Mucosa of descending colon (tissue), 3 donors: Measurements from ENCODE around the gene TBC1D4. TPM values are rescaled to one million over a fixed set of nuclear protein-coding genes. Genes with fewer than 3 reads are reported as not detected.
A peak's percentile ranks its signal among the peaks of the same experiment; 100 is the strongest.

Experiments used
- ATAC-seq: fragments of 200-7000 bp; cut with Tn5 transposase; one replicate; pipeline ENCODE4 v1.9.1; 2020; ENCODE audit warnings: mild to moderate bottlenecking, moderate library complexity
- DNase-seq, 3 donors: peaks; one replicate each; pipeline ENCODE4 v3.0.0-alpha.2; 2020
- H3K36me3 ChIP-seq: fragments of 200-600 bp; one replicate; pipeline ENCODE4 v1.8.0; 2021; ENCODE audit warnings: low read depth, mild to moderate bottlenecking
- H3K4me1 ChIP-seq: fragments of 200-600 bp; one replicate; pipeline ENCODE4 v1.8.0; 2021; ENCODE audit warnings: low read depth, mild to moderate bottlenecking
- H3K4me3 ChIP-seq: fragments of 200-600 bp; one replicate; pipeline ENCODE4 v1.8.0; 2021; ENCODE audit warnings: mild to moderate bottlenecking
- H3K9me3 ChIP-seq: fragments of 200-600 bp; one replicate; pipeline ENCODE4 v1.8.0; 2021; ENCODE audit warnings: mild to moderate bottlenecking
- intact Hi-C, 2 donors: fragments of 100-400 bp; cut with DNase I in 1 of 2; cut with micrococcal nuclease in 1 of 2; formaldehyde crosslinking; loops; one replicate each; pipeline versions ENCODE4 v1.11.0 to v1.11.1; 2022; cut with DNase I, micrococcal nuclease
- long read RNA-seq, 2 donors: library from polyadenylated mRNA; unstranded; transcript quantifications; one replicate each; pipeline ENCODE4 v2.0.0, GENCODE V29; 2019 to 2021
- total RNA-seq, 3 donors: library from RNA; stranded (reverse); fragmentation: NEBNext Ultra II Directional in 2 of 3; extraction: Animal tissue kit (Norgen Biotek cat#: 25700) in 2 of 3; gene quantifications; one replicate each; pipeline versions ENCODE4 v1.2.1 to v1.2.4, GENCODE V29; 2021 to 2023
- TF ChIP-seq, protein P1 (sequence below): fragments of 200-600 bp; IDR thresholded peaks from one replicate; pipeline ENCODE4 v1.8.0; 2022; ENCODE audit warnings: antibody characterized with exemption, mild to moderate bottlenecking
- donor health status: DM: no; HTN: no; CAD: no; lungs with moderate emphysema.
- donor health status: DM: no; HTN: no; CAD: no.
- donor health status: DM: no; HTN: yes; CAD: no.

Gene TBC1D4, protein sequence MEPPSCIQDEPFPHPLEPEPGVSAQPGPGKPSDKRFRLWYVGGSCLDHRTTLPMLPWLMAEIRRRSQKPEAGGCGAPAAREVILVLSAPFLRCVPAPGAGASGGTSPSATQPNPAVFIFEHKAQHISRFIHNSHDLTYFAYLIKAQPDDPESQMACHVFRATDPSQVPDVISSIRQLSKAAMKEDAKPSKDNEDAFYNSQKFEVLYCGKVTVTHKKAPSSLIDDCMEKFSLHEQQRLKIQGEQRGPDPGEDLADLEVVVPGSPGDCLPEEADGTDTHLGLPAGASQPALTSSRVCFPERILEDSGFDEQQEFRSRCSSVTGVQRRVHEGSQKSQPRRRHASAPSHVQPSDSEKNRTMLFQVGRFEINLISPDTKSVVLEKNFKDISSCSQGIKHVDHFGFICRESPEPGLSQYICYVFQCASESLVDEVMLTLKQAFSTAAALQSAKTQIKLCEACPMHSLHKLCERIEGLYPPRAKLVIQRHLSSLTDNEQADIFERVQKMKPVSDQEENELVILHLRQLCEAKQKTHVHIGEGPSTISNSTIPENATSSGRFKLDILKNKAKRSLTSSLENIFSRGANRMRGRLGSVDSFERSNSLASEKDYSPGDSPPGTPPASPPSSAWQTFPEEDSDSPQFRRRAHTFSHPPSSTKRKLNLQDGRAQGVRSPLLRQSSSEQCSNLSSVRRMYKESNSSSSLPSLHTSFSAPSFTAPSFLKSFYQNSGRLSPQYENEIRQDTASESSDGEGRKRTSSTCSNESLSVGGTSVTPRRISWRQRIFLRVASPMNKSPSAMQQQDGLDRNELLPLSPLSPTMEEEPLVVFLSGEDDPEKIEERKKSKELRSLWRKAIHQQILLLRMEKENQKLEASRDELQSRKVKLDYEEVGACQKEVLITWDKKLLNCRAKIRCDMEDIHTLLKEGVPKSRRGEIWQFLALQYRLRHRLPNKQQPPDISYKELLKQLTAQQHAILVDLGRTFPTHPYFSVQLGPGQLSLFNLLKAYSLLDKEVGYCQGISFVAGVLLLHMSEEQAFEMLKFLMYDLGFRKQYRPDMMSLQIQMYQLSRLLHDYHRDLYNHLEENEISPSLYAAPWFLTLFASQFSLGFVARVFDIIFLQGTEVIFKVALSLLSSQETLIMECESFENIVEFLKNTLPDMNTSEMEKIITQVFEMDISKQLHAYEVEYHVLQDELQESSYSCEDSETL (N-terminal part only)
- 10 to 100 TPM; 13.4 to 24.6 (median 13.8) TPM for total RNA-seq
- long read RNA-seq, donor 1, full-length matches to known transcripts: 3 of 12 reads
- long read RNA-seq, donor 1, partial matches to known transcripts: 6 of 12 reads
- long read RNA-seq, donor 1, other reads (novel, unspliced or antisense): 3 of 12 reads
- long read RNA-seq, donor 2, partial matches to known transcripts: 3 of 3 reads
- long read RNA-seq, donor 2, other reads (novel, unspliced or antisense): 0 of 3 reads

DNA sequence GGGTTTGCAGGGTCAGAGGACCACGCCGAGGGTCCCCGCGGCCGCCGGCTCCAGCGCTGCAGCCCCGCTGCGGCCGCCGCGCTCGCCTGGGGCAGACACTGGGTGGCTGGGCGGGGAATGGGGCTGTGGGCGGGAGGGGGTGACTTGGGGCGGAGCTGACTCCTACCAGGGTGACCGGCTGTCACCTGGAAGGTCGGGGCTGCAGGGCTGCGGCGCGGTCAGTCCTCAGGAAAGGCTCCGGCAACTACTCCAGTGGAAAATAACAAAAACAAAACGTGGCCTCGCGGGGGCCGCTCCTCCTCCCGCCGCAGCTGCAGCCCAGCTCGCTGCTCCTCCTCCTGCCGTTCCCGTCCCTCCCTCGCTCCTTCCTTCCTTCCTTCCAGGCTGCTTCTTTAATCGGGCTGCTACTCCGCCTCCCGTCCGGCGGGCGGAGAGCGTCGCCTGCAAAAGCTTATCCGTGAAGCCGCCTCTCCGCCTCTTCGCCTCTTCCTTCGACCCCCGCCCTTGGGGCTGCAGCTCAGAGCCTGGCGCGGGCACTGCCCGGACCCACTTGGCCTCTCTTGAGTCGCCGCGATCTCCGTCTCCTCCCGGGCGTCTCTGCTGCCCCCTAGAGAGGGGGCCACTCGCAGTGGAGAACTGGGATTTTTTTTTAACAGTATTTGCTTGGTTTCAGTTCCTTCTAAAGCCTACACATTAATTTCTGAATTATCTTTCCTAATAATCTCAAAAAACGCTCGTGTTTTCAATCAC, at the start of gene TBC1D4:
TSS of gene TBC1D4 (minus strand) at position 100 of the 750 bp plus-strand sequence. CDS start 402 bp downstream, outside the sequence.
- TF ChIP-seq, protein P1, sequence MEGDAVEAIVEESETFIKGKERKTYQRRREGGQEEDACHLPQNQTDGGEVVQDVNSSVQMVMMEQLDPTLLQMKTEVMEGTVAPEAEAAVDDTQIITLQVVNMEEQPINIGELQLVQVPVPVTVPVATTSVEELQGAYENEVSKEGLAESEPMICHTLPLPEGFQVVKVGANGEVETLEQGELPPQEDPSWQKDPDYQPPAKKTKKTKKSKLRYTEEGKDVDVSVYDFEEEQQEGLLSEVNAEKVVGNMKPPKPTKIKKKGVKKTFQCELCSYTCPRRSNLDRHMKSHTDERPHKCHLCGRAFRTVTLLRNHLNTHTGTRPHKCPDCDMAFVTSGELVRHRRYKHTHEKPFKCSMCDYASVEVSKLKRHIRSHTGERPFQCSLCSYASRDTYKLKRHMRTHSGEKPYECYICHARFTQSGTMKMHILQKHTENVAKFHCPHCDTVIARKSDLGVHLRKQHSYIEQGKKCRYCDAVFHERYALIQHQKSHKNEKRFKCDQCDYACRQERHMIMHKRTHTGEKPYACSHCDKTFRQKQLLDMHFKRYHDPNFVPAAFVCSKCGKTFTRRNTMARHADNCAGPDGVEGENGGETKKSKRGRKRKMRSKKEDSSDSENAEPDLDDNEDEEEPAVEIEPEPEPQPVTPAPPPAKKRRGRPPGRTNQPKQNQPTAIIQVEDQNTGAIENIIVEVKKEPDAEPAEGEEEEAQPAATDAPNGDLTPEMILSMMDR: peak; percentile 84
- H3K9me3 ChIP-seq: no peaks in the 10 kb centered on the region
- intact Hi-C loops: loop anchor here (10.0 kb wide), 2 partner anchors 63 to 107 kb away; partner anchors contain the start of gene UCHL3 (in 1 of the 2)
- peaks cover 8% of the 10 kb centered on the region for H3K36me3 ChIP-seq
- peak; percentile 86 for ATAC-seq
- peak within 1 kb of the TSS; percentile 74 for H3K4me3 ChIP-seq
- peak; percentile 88 to 90 (median 89) for DNase-seq
- H3K4me1 ChIP-seq: peaks cover 5% of the 10 kb centered on the region

DNA sequence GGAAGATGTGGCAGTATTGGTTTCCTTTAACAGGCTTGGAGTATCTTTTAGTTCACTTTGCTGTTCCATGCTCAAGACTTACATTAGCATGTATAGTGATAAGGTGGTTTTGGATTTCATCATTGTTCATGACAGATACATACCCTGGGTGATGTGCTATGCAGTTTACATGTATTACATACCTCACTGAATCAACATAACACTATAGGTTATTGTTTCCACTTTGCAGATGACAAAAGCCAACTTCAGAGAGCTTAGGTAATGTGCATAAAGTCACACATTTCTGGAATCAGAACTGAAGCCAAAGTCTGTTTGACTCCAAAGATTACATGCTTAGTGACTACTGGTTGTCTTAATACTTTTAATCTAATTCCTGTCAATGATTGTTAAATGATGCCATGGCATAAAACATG, 48.6 kb upstream of the TBC1D4 start:
- Histone ChIP-seq H3K9me3 (no peaks in the 10 kb centered on the region), H3K4me1 (no peaks in the 10 kb centered on the region), H3K36me3 (no peaks in the 10 kb centered on the region), H3K4me3 (no peak overlapping the region)
- ATAC-seq (no peak), DNase-seq (no peak)
- TF ChIP-seq, protein P1: no peak
- intact Hi-C loops: no loop called here

DNA sequence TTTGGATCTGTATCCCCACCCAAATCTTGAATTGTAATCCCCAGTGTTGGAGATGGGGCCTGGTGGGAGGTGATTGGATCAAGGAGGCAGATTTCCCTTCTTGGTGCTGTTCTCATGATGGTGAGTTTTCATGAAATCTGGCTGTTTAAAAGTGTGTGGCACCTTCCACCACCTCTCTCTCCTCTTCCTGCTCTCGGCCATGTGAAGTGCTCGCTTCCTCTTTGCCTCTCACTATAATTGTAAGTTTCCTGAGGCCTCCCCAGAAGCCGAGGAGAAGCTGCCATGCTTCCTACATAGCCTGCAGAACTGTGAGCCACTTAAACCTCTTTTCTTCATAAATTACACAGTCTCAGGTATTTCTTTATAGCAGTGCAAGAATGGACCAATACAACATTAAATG, 40.0 kb upstream of the TBC1D4 start:
- intact Hi-C loops: no loop called here
- no peak overlapping the region for H3K4me3 ChIP-seq
- no peaks in the 10 kb centered on the region for H3K9me3 ChIP-seq

DNA sequence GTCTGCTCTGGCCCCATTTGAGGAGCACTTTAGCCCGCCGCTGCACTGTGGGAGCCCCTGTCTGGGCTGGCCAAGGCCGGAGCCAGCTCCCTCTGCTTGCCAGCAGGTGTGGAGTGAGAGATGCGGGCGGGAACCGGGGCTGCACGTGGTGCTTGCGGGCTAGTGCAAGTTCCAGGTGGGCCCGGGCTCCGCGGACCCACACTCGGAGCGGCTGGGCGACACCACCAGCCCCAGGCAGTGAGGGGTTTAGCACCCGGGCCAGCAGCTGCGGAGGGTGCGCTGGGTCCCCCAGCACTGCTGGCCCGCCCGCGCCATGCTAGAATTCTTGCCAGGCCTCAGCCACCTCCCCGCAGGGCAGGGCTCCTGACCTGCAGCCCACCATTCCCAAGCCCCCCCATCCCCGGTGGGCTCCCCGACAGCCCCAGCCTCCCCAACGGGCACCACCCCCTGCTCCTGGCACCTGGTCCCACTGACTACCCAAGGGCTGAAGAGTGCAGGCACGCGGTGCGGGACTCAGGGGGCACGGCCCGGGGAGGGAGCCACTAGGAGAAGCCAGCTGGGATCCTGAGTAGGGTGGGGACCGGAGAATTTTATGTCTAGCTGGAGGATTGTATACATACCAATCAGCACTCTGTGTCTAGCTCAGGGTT, 36.6 kb upstream of the TBC1D4 start:
- Histone ChIP-seq H3K4me3 (no peak overlapping the region), H3K36me3 (no peaks in the 10 kb centered on the region), H3K9me3 (no peaks in the 10 kb centered on the region), H3K4me1 (no peaks in the 10 kb centered on the region)
- intact Hi-C loops: no loop called here
- TF ChIP-seq, protein P1: no peak
- DNase-seq (peak in 1 of 3 donors; percentile 49), ATAC-seq (no peak)

More for the DNA sequence above, 40.0 kb upstream of the TBC1D4 start:
- ATAC-seq (no peak), DNase-seq (no peak)
- Histone ChIP-seq H3K36me3 (no peaks in the 10 kb centered on the region), H3K4me1 (no peaks in the 10 kb centered on the region)
- TF ChIP-seq, protein P1: no peak
